HepG2 (cell line): Measurements from ENCODE around the gene CEP89. TPM values are rescaled to one million over a fixed set of nuclear protein-coding genes. Genes with fewer than 3 reads are reported as not detected.
A peak's percentile ranks its signal among the peaks of the same experiment; 100 is the strongest.

Experiments used
- ARHGAP35 ChIP-seq: sonication (generic); formaldehyde crosslinking; IDR thresholded peaks from 2 replicates; pipeline ENCODE4 v1.9.0; 2022; ENCODE audit warnings: mild to moderate bottlenecking, inconsistent platforms, moderate library complexity, missing genetic modification reagents, borderline replicate concordance
- BRCA1 ChIP-seq: sonication (generic); formaldehyde crosslinking; IDR thresholded peaks from 2 replicates; pipeline ENCODE4 v1.4.0; 2020; ENCODE audit warnings: missing genetic modification reagents
- CHCHD3 ChIP-seq: sonication (generic); formaldehyde crosslinking; IDR thresholded peaks from 2 replicates; pipeline ENCODE4 v1.8.0; 2022; ENCODE audit warnings: mild to moderate bottlenecking, missing genetic modification reagents, moderate library complexity
- HIVEP1 ChIP-seq: sonication (generic); formaldehyde crosslinking; IDR thresholded peaks from 2 replicates; pipeline ENCODE4 v1.4.0; 2020; ENCODE audit warnings: mild to moderate bottlenecking, missing genetic modification reagents
- HOXD1 ChIP-seq: sonication (generic); formaldehyde crosslinking; IDR thresholded peaks from 2 replicates; pipeline ENCODE4 v1.5.0; 2020; ENCODE audit warnings: missing genetic modification reagents
- JDP2 ChIP-seq: sonication (generic); formaldehyde crosslinking; IDR thresholded peaks from 2 replicates; pipeline ENCODE4 v1.8.1; 2022; ENCODE audit warnings: missing genetic modification reagents, borderline replicate concordance
- JUN ChIP-seq: sonication (generic); formaldehyde crosslinking; IDR thresholded peaks from 2 replicates; pipeline ENCODE4 v1.4.0; 2020; ENCODE audit warnings: mild to moderate bottlenecking, missing genetic modification reagents
- MEF2D ChIP-seq: sonication (generic); formaldehyde crosslinking; IDR thresholded peaks from 2 replicates; pipeline ENCODE4 v1.5.1; 2020; ENCODE audit warnings: mild to moderate bottlenecking, missing genetic modification reagents
- NCOA1 ChIP-seq: sonication (generic); formaldehyde crosslinking; IDR thresholded peaks from 2 replicates; pipeline ENCODE4 v1.9.0; 2021; ENCODE audit warnings: missing genetic modification reagents
- NFKB2 ChIP-seq: sonication (generic); formaldehyde crosslinking; IDR thresholded peaks from 2 replicates; pipeline ENCODE4 v1.4.0; 2020; ENCODE audit warnings: missing genetic modification reagents, borderline replicate concordance
- POGZ ChIP-seq: sonication (generic); formaldehyde crosslinking; IDR thresholded peaks from 2 replicates; pipeline ENCODE4 v1.4.0; 2020; ENCODE audit warnings: mild to moderate bottlenecking, missing genetic modification reagents
- RXRB ChIP-seq: IDR thresholded peaks from 2 replicates; pipeline ENCODE4 v1.6.1; 2016; ENCODE audit warnings: borderline replicate concordance, missing genetic modification reagents, missing compliant biosample characterization
- U2AF1 ChIP-seq: fragments of 200-400 bp; formaldehyde crosslinking; optimal IDR thresholded peaks from 2 replicates; pipeline ENCODE3; 2017; ENCODE audit warnings: mild to moderate bottlenecking, low read depth, low read length
- XRCC5 ChIP-seq: fragments of 200-400 bp; formaldehyde crosslinking; optimal IDR thresholded peaks from 2 replicates; pipeline ENCODE3; 2017; ENCODE audit warnings: mild to moderate bottlenecking, low read length
- ZFP36L1 ChIP-seq: sonication (generic); formaldehyde crosslinking; IDR thresholded peaks from 2 replicates; pipeline ENCODE4 v1.8.0; 2022; ENCODE audit warnings: mild to moderate bottlenecking, missing genetic modification reagents, moderate library complexity
- ZNF30 ChIP-seq: sonication (generic); formaldehyde crosslinking; IDR thresholded peaks from 2 replicates; pipeline ENCODE4 v1.5.0; 2020; ENCODE audit warnings: mild to moderate bottlenecking, missing genetic modification reagents
- ZNF672 ChIP-seq: sonication (generic); formaldehyde crosslinking; IDR thresholded peaks from 2 replicates; pipeline ENCODE4 v1.8.1; 2022; ENCODE audit warnings: missing genetic modification reagents
- ZNF75D ChIP-seq: sonication (generic); formaldehyde crosslinking; IDR thresholded peaks from 2 replicates; pipeline ENCODE4 v1.8.1; 2023; ENCODE audit warnings: missing genetic modification reagents, mild to moderate bottlenecking, borderline replicate concordance
- ZNF839 ChIP-seq: sonication (generic); formaldehyde crosslinking; IDR thresholded peaks from 2 replicates; pipeline ENCODE4 v1.4.0; 2020; ENCODE audit warnings: missing genetic modification reagents, mild to moderate bottlenecking, borderline replicate concordance
- polyA plus RNA-seq, 8 experiments: library from polyadenylated mRNA; depleted of rRNA in 3 of 8; stranded (reverse) in 7 of 8; unstranded in 1 of 8; fragments of >200 nt; fragmentation: Illumina TruSeq in 4 of 8; extraction: Trizol in 4 of 8; gene quantifications; 2 replicates each; pipeline versions ENCODE4 v1.2.1 to v1.2.3, GENCODE V29; 2011 to 2016; ENCODE audit warnings: low read depth in 4 of 8, missing spikeins in 1 of 8, mixed read lengths in 1 of 8; ENCODE audit not compliant: insufficient read depth in 1 of 8
- total RNA-seq, 5 experiments: library from RNA; depleted of rRNA; stranded (reverse); fragments of >200 nt; fragmentation: Illumina TruSeq; extraction: Trizol; gene quantifications; 2 replicates each; pipeline ENCODE4 v1.2.3, GENCODE V29; 2016; ENCODE audit warnings: low read depth in 1 of 5
- TF ChIP-seq, protein P1 (sequence below): sonication (generic); formaldehyde crosslinking; IDR thresholded peaks from 2 replicates; pipeline ENCODE4 v1.4.0; 2020; ENCODE audit warnings: mild to moderate bottlenecking, missing genetic modification reagents
- TF ChIP-seq, protein P2 (sequence below): IDR thresholded peaks from 2 replicates; pipeline ENCODE4 v1.6.1; 2016; ENCODE audit warnings: low read depth
- TF ChIP-seq, protein P3 (sequence below): sonication (generic); formaldehyde crosslinking; IDR thresholded peaks from 2 replicates; pipeline ENCODE4 v1.5.1; 2020; ENCODE audit warnings: mild to moderate bottlenecking, missing genetic modification reagents, borderline replicate concordance
- TF ChIP-seq, protein P4 (sequence below): sonication (generic); formaldehyde crosslinking; conservative IDR thresholded peaks from 2 replicates; pipeline ENCODE4 v1.8.0; 2022; ENCODE audit warnings: low read depth, missing genetic modification reagents
- TF ChIP-seq, protein P5 (sequence below): sonication (generic); formaldehyde crosslinking; IDR thresholded peaks from 2 replicates; pipeline ENCODE4 v1.4.0; 2020; ENCODE audit warnings: missing genetic modification reagents

The CEP89 gene
- total and polyA plus RNA-seq, 2 of the 13 experiments (the other 11 are each of a cell fraction or from before 2014, with no cell fraction given): 7.2 to 10.9 TPM

DNA sequence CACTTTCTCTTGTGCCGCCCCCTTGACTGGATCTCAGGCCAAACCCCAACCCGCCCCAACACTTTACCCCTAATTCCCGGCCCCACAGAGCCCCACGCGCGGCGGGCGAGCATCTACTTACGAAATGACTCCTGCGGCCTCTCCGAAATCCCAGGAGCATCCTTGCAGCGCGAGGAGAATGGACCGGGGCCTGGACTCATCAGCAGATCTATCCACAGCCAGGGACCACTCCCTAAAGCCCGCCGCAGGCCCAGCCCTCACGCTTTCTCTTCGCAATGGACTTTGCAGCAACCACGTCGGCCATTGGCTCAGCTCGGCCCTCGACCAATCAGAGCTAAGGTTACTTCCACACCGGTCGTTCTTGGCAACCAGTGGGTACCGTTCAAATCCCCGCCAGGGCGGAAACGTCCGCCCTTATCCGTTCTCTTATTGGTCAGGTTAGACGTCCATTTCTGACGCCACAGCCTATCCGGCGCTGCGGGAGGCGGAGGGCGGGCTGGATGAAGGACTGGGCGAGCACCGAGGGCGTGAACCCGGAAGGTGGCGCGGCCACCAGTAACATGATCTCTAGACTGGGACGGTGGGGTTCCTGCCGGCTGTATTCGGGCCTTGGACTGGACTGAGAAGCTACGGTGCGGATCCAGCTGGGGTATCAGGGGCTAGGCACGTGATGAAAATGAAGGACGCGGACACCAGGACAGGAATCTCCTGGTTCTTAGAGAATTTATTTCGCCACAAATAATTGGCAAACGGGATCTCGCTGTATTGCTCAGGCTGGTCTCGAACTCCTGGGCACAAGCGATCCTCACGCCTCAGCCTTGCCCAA is at the start of gene CEP89, which contains the start of gene FAAP24 (continued):
- TF ChIP-seq JDP2: no peak; the same call in 1 of the 2 replicates
- TF ChIP-seq ZFP36L1 (CRISPR knock-in tag): peak; percentile 100
- TF ChIP-seq, protein P1, sequence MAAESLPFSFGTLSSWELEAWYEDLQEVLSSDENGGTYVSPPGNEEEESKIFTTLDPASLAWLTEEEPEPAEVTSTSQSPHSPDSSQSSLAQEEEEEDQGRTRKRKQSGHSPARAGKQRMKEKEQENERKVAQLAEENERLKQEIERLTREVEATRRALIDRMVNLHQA (CRISPR knock-in tag): no peak
- TF ChIP-seq, protein P2, sequence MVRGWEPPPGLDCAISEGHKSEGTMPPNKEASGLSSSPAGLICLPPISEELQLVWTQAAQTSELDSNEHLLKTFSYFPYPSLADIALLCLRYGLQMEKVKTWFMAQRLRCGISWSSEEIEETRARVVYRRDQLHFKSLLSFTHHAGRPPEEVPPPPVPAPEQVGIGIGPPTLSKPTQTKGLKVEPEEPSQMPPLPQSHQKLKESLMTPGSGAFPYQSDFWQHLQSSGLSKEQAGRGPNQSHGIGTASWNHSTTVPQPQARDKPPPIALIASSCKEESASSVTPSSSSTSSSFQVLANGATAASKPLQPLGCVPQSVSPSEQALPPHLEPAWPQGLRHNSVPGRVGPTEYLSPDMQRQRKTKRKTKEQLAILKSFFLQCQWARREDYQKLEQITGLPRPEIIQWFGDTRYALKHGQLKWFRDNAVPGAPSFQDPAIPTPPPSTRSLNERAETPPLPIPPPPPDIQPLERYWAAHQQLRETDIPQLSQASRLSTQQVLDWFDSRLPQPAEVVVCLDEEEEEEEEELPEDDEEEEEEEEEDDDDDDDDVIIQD: no peak; the same call in 1 of the 2 replicates
- TF ChIP-seq MEF2D (CRISPR knock-in tag): no peak
- peak; percentile 64 for TF ChIP-seq XRCC5
- TF ChIP-seq ZNF30 (CRISPR knock-in tag): no peak
- 0 out of 2 replicates have a peak, but pooled peaks have one; percentile 47 for TF ChIP-seq NFKB2
- TF ChIP-seq ZNF672 (CRISPR knock-in tag): no peak
- TF ChIP-seq, protein P3, sequence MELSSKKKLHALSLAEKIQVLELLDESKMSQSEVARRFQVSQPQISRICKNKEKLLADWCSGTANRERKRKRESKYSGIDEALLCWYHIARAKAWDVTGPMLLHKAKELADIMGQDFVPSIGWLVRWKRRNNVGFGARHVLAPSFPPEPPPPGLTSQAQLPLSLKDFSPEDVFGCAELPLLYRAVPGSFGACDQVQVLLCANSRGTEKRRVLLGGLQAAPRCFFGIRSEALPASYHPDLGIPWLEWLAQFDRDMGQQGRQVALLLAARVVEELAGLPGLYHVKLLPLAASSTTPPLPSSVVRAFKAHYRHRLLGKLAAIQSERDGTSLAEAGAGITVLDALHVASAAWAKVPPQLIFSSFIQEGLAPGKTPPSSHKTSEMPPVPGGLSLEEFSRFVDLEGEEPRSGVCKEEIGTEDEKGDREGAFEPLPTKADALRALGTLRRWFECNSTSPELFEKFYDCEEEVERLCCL (CRISPR knock-in tag): no peak
- TF ChIP-seq JUN (CRISPR knock-in tag): no peak
- 0 out of 2 replicates have a peak, but pooled peaks have one; percentile 63 for TF ChIP-seq CHCHD3 (CRISPR knock-in tag)
- TF ChIP-seq, protein P4, sequence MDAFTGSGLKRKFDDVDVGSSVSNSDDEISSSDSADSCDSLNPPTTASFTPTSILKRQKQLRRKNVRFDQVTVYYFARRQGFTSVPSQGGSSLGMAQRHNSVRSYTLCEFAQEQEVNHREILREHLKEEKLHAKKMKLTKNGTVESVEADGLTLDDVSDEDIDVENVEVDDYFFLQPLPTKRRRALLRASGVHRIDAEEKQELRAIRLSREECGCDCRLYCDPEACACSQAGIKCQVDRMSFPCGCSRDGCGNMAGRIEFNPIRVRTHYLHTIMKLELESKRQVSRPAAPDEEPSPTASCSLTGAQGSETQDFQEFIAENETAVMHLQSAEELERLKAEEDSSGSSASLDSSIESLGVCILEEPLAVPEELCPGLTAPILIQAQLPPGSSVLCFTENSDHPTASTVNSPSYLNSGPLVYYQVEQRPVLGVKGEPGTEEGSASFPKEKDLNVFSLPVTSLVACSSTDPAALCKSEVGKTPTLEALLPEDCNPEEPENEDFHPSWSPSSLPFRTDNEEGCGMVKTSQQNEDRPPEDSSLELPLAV (CRISPR knock-in tag): 0 out of 2 replicates have a peak, but pooled peaks have one; percentile 73
- TF ChIP-seq HIVEP1 (CRISPR knock-in tag): no peak
- TF ChIP-seq RXRB: peak; percentile 89
- no peak for TF ChIP-seq ARHGAP35 (CRISPR knock-in tag)
- no peak for TF ChIP-seq NCOA1 (CRISPR knock-in tag)
- no peak for TF ChIP-seq BRCA1 (CRISPR knock-in tag)
- no peak for TF ChIP-seq HOXD1 (CRISPR knock-in tag)
- no peak for TF ChIP-seq ZNF75D
- peak; percentile 70 for TF ChIP-seq POGZ (CRISPR knock-in tag)
- TF ChIP-seq, protein P5, sequence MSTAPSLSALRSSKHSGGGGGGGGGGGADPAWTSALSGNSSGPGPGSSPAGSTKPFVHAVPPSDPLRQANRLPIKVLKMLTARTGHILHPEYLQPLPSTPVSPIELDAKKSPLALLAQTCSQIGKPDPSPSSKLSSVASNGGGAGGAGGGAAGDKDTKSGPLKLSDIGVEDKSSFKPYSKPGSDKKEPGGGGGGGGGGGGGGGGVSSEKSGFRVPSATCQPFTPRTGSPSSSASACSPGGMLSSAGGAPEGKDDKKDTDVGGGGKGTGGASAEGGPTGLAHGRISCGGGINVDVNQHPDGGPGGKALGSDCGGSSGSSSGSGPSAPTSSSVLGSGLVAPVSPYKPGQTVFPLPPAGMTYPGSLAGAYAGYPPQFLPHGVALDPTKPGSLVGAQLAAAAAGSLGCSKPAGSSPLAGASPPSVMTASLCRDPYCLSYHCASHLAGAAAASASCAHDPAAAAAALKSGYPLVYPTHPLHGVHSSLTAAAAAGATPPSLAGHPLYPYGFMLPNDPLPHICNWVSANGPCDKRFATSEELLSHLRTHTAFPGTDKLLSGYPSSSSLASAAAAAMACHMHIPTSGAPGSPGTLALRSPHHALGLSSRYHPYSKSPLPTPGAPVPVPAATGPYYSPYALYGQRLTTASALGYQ (CRISPR knock-in tag): 0 out of 2 replicates have a peak, but pooled peaks have one; percentile 44
- TF ChIP-seq U2AF1: no peak
- no peak for TF ChIP-seq ZNF839 (CRISPR knock-in tag)
